HG02798 (cell line): Measurements from ENCODE around the gene BCL3.
"Not testable (repeated sequence)": the region's sequence is repeated elsewhere in the genome, so short reads cannot be mapped to it uniquely, and the experiment has no call there.

ENCODE experiments used
- ATAC-seq: cut with Tn5 transposase; IDR thresholded peaks from one replicate; pipeline ENCODE4 v1.9.1; 2021; ENCODE audit warnings: mild to moderate bottlenecking; ENCODE audit not compliant: unreplicated experiment, poor library complexity

Gene BCL3

DNA sequence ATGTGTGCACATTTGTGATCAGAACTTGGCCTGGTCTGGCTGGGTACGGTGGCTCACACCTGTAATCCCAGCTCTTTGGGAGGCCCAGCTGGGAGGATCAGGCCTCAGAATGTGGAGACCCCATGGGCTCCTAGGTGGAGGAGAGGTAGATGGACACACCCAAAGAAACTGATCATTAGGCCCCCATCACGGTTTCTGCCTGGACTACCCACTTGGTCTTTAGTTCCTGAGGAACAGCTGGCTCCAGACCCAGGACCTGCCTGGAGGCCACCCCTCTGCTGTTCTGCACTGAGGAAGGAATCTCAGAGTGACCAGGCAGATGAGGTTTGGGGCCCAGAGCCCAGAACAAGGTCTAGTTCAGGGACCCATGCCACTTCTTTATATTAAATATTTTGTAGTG lies 30.6 kb downstream of the BCL3 start:
- no peak for ATAC-seq

DNA sequence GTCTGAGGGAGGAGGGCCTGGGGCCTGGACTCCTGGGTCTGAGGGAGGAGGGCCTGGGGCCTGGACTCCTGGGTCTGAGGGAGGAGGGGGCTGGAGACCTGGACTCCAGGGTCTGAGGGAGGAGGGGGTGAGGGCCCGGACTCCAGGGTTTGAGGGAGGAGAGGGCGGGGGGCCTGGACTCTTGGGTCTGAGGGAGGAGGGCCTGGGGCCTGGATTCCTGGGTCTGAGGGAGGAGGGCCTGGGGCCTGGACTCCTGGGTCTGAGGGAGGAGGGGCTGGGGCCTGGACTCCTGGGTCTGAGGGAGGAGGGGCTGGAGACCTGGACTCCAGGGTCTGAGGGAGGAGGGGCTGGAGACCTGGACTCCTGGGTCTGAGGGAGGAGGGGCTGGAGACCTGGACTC lies 33.2 kb downstream of the BCL3 start:
- ATAC-seq, result not testable (repeated sequence)

DNA sequence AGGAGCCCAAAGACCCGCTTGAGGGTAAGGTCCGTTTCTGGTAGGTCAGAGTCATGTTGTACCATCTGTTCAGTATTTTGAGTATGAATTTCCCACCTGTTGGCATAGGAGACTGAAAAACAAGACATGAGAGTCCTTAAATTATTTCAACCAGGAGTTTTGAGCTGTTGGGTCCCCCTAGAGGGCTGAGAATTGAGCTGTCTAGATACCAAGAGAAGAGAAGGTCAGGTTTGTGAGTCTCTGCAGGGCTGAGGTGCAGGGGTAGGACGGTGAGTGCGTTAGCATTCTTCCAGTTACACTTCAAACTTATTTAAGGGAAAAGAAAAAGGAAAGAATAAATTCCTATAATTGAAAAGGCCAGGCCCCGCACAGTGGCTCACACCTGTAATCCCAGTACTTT lies 34.2 kb downstream of the BCL3 start:
- no peak for ATAC-seq

DNA sequence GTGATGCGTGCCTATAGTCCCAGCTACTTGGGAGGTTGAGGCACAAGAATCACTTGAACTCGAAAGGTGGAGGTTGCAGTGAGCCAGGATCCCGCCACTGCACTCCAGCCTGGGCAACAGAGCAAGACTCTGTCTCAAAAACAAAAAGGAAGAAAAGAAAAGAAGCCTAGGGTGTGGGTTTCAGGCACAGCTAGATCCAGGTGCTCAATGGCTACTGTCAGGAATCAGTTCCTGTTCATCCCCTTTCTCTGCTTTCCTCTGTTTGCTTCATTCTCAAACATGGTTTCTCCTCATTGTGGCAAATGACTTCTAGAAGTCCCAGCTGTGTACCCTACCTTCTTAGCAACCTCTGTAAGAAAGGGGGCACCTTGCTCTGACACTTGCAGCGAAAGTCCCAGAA lies 35.0 kb downstream of the BCL3 start:
- ATAC-seq, result no peak

DNA sequence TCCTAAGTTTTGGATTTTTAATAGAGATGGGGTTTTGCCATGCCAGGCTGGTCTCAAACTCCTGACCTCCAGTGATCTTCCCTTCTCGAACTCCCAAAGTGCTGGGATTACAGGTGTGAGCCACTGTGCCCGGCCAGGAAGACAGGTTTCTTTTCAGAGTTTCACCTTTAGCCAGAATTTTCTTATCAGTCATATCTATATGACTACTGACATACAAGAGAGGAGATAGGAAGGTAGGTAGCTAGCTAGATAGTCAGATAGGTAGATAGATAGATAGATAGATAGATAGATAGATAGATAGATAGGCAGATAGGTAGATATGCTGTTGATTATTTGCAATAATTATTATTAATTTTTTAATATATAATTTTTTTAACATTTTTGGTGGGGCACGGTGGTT lies 36.8 kb downstream of the BCL3 start:
- no peak for ATAC-seq

DNA sequence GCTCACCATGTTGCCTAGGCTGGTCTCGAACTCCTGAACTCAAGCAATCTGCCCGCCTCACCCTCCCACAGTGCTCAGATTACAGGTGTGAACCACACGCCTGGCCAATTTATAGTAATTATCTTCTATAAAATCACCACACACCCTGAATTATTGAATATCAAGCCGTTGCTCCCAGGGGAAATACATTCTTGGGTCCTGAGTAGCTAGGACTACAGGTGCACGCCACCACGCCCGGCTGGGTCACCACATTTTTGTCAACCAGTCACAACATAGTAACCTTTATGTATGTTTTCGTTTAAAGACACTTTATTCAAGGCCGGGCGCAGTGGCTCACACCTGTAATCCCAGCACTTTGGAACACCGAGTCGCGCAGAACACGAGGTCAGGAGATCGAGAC lies 37.5 kb downstream of the BCL3 start:
- ATAC-seq, result no peak

DNA sequence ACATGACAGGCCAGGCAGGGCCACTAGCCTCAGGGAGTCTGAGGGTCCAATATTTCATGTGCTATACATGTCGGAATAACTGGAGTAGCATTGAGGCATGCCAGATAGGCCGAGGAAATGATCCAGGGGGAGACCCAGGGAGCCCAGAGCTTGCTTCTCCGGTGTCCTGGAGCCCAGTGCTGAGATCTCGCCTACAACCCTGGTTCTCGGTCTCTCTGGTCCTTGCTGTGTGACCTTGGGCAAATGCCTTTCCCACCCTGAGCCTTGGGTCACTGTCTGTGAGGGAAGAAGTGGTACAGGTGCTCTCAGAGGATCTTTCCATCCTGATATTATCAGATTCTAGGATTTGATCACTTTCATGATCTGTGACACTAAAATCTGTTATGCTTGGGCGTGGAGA lies 40.5 kb downstream of the BCL3 start:
- no peak for ATAC-seq

DNA sequence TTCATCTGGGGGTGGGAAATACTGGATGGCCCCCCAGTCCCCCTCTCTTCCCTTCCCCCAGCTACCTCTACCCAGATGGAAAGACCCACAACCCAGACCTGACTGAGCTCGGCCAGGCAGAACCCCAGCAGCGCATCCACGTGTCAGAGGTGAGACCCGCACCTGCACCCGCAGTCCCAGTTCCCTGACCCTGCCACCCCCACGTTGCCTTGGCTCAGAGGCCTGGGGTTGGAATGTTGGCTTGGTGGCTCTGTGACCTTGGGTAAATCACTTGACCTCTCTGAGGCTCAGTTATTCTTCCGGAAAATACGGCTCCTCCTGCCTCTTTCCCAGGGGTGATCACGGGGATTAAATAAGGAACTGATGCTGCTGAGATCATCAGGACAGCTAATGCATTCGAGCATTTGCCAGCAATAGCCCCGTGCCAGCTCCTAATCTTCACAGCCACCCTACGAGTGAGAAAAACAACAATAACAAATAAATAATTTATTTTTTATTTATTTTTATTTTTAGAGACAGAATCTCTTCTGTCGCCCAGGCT lies 41.5 kb downstream of the BCL3 start:
- no peak for ATAC-seq

DNA sequence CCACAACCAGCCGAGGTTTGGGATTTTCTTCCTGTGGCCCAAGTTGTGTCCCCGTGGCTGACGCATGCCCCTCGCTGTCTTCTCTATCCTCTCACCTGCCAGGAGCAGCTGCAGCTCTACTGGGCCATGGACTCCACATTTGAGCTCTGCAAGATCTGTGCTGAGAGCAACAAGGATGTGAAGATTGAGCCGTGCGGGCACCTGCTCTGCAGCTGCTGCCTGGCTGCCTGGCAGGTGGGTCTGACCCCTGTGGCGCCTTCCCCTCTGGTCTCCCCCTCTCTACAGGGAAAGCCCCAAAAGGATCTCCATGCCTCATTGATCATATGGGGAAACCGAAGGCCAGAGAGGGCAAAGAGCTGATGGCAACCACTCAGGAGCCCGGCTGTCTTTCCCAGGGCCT lies 43.8 kb downstream of the BCL3 start:
- ATAC-seq, result no peak

DNA sequence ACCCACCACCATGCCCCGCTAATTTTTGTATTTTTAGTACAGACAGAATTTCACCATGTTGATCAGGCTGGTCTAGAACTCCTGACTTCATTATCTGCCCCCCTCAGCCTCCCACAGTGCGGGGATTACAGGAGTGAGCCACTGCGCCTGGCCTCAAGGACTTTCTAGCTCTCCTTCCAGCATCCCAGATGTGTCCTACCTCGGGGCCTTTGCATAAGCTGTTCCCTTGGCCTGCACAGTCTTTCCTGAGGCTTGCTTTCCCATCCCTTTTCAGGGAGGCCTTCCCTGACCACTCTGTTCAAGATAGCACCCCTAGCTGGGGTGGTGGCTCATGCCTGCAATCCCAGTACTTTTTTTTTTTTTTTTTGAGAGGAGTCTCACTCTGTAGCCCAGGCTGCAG lies 46.1 kb downstream of the BCL3 start:
- no peak for ATAC-seq

DNA sequence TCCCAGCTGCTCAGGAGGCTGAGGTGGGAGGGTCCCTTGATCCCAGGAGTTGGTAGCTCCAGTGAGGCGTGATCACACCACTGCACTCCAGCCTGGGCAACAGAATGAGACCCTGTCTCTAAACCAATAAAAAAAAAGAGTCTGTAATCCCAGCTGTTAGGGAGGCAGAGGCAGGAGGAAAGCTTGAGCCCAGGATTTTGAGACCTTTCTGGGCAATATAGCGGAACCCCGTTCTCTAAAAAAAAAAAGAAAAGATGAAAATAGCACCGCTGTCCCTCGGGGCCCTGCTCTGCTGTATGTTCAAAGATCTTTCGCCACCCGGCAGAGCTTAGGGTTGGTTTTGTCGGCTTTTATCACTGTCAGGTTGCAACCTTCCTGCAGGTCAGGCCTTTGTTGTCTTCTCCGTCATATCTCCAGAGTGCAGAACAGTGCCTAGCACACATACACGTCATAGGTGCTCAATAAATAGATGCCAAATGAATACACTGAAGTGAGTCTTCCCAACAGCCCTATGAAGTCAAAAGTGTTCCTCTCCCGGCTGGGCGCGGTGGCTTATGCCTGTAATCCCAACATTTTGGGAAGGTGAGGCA lies 47.0 kb downstream of the BCL3 start:
- ATAC-seq, result no peak

DNA sequence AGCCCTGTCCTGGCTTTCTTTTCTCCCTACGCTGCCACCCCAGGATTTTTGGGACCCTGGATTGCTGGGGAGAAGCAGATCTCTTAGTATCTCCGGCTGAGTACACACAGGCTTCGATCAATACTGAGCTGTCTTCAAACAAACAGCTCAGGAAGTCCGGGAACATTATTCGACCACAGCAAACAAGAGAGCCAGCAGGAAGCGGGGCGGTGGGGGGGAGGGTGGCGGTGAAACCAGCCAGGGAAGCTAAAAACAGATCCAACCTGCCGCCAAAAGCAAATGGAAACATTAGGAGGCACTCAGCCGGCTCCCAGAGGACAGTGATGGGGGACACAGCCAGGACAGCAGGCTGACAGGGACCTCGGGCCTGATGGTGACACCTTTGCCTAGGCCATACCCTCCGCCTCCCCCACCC lies 48.2 kb downstream of the BCL3 start:
- ATAC-seq, result no peak

DNA sequence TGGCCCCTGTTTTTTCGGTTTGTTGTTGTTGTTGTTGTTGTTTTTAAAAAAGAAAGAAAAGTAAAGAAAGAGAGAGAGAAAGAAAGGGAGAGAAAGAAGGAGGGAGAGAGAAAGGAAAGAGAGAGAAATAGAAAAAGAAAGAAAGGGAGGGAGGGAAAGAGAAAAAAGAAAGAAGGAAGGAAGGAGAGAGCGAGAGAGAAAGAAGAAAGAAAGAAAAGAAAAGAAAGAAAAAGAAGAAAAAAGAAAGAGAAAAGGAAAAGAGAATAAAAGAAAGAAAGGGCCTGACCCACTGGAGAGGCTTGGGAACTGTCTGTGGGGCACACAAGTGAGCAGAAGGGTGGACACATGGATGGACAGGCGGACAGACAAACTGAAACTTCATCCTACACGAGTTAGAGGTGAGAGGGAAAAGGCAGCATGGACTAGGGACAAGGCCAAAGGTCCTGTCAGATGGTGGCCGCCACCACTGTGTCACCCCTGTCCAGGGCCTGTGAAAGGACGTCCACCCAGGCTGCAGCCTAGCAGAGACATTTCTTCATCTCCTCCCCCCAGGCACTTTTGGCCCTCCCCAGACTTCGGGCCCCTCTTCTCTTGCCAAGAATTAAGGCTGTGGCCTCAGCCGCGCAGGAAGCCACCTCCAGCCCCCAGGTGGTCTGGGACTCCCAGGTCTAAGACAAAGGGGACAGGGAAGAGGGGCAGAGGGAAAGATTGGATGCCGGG lies 51.3 kb downstream of the BCL3 start:
- ATAC-seq, result no peak

DNA sequence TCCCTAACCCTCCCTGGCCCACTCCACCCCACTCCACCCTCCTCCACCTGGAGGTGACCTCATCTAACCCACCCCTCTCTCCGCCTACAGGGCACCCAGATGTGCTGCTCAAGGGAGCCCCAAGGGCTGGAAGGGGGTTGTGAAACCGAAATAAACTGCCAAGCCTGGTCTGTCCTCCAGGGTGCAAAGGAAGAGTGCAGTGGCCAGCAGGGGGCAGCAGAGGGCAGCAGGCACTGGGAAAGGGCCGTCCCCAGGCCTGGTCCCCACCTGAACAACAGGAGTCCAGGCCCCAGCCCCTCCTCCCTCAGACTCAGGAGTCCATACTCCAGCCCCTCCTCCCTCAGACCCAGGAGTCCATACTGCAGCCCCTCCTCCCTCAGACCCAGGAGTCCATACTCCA lies 52.0 kb downstream of the BCL3 start:
- ATAC-seq, result peak; percentile 78

DNA sequence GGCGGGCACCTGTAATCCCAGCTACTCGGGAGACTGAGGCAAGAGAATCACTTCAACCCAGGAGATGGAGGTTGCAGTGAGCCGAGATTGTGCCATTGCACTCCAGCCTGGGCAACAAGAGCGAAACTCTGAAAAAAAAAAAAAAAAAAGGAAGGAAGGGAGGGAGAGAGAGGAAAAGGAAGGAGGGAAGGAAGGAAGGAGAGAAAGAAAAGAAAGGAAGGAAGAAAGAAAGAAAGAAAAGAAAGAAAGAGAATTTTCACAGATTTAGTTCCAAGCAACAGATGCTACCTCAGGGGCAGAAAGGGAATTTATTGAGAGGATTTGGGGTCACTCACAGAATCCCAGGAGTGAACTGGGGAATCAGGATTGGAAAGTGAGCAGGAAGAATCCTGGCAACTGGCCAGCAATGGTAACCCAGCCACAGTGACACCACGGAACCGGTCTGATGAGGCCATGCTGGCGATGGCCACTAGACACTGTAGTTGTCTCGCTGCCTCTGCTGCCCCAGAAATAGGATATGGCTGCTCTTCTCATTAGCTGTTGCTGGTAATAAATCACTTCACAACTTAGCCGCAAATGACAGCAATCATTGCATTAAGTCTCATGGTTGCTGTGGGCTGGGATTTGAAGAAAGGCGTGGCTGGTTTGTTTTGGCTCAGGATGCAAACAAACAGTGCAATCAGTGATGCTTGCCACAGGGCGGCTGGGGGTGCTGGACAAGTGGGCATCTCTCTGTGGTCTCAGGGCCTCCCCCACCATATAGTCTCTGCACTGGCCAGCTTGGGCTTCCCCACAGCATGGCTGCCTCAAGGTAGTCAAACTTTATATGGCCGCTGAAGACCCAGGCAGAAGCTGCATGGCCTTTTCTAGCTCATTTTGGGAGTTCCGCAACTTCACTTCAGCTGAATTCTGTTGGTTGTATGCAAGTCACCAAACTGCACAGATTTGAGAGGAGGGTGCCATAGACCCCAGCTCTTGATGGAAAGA lies 55.2 kb downstream of the BCL3 start:
- ATAC-seq, result no peak

DNA sequence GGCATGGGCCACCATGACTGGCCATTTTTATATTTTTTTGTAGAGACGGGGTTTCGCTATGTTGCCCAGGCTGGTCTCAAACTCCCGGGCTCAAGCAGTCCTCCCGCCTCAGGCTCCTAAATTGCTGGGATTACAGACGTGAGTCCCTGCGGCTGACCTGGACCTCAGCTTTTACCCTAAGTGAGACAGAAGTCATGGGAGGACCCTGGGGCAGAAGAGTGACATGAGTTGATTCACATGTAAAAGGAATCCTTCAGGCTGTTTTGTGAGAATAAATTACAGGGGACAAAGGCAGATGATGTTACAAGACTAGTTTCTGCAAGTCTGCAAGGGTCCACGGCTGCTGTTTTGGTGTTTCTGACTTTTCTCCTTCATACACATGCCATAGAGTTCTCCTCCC lies 57.8 kb downstream of the BCL3 start:
- ATAC-seq, result no peak

DNA sequence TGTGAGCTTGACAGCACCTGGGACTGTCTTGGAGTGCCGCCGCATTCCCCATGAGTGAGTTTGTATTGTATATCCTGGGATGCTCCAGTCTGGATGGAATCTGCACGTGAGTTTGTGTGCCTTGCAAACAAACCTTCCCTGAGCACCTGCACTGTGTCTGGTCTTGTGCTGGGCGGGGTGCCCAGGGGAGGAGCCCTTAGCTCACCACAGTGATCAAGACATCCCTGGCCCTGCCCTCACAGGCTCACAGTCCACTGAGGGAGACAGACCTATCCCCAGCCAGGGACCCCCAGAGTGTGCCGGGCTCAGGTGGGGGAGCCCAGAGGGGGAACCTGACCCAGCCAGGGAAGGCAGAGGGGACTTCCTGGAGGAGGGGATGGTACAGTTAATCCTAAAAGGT lies 58.7 kb downstream of the BCL3 start:
- ATAC-seq, result no peak

DNA sequence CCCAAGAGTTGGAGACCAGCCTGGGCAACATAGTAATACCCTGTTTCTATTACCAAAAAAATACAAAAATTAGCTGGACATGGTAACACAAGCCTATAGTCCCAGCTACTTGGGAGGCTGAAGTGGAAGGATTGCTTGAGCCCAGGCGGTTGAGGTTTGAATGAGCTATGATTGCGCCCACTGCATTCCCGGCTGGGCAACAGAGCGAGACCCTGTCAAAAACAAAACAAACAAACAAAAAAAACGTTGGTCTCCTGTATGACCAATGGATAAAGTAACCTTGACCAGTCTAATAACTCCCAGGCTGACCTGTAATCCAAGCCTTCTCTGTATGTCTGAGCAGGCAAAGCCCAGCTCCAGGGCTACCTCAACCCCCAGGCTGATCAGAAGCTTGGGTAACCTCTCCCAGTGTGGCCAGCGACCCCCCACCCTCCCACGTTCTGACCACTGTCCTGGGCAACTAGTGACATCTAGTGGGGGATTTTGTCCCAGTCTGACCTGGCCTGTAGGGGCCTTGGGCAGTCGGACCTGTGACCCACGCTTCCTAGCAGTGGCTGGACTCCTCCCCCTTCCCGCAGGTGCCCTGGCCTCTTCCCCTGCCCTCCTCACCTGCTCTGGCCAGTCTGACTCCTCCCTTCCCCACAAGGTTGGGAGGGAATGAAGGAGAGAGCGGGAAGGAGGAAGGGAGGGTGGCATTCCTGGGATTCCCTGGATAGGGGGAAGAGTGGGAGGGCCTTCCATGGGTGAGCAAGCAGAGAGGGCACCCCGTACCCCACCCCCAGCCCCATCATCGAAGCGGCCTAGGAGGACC lies 59.3 kb downstream of the BCL3 start:
- ATAC-seq, result no peak

DNA sequence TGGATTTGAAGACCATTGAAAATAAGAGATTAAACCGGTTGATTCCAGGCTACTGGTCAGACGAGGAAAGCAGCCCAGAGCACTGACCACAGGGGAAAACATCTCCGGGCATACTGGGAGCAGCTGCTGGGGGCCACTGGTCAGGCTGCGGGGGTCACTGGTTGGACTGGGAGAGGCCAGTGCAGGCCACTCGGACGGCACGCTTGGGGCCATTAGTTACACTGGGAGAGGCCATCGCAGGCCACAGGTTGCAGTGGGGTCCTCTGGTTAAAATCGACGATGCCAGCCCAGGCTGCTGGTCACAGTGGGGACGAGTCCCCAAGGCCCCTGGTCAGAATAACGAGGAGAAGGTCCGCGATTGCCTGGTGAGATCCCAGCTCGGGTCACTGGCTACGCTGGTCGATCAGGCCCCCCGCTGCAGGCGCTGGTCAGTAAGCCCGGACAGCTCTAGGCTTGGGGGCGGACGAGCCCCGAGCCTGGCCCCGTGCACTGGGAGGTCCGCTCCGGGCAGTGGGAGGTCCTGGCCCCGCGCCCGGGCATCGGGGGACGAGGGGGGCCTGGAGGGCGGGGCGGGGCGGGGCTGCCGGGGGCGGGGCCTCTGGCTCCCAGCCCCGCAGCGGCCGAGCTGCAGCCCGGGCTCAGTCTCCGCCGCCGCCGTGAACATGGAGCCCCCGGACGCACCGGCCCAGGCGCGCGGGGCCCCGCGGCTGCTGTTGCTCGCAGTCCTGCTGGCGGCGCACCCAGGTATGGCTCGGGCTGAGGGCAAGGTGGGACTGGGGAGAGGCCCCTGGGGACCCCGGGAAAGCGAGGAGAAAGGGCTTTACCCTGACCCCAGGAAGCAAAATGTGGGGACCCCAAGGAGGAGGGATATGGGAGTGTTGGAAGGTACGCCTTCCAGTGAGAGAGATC lies 60.2 kb downstream of the BCL3 start, which contains the start of gene BCAM:
BCAM (plus strand) TSS at position 641 of the 909 bp plus-strand sequence; CDS start at position 663, 22 bp downstream.
- no peak for ATAC-seq
